Stimulated activated CD8-positive, alpha-beta memory T cell treated with anti-CD3 and anti-CD28 coated beads, Interleukin-12 subunit alpha, Interleukin-12 subunit beta, amount 100 ng/mL, for 1 hour (primary cell): Measurements from ENCODE around the gene LLGL2.
"Not testable (repeated sequence)": the region's sequence is repeated elsewhere in the genome, so short reads cannot be mapped to it uniquely, and the experiment has no call there.

Experiments used
- DNase-seq: peaks from one replicate; pipeline ENCODE4 v3.0.0-alpha.2; 2020; ENCODE audit warnings: low read depth

LLGL2 gene

GRCh38 chr17:75571197-75571884 is 45.8 kb downstream of the LLGL2 start:
- no peak for DNase-seq

GRCh38 chr17:75571885-75572215 is 46.4 kb downstream of the LLGL2 start:
- DNase-seq, result no peak

- no peak for DNase-seq
These were observed 47.4 kb downstream of the LLGL2 start for GRCh38 chr17:75572713-75573539.

GRCh38 chr17:75573540-75573957 is 48.1 kb downstream of the LLGL2 start:
- no peak for DNase-seq

- DNase-seq, result no peak
These were observed 48.5 kb downstream of the LLGL2 start for GRCh38 chr17:75573994-75574393.

GRCh38 chr17:75574404-75575036 is 49.0 kb downstream of the LLGL2 start:
- no peak for DNase-seq

GRCh38 chr17:75575197-75575596 is 49.7 kb downstream of the LLGL2 start:
- no peak for DNase-seq

GRCh38 chr17:75575728-75576127 is 50.2 kb downstream of the LLGL2 start:
- DNase-seq, result no peak

GRCh38 chr17:75576661-75577060 is 51.2 kb downstream of the LLGL2 start:
- DNase-seq, result no peak

- DNase-seq, result peak; percentile 32
These were observed 55.7 kb downstream of the LLGL2 start for GRCh38 chr17:75581121-75581725.

- not testable (repeated sequence) for DNase-seq
These were observed 57.7 kb downstream of the LLGL2 start for GRCh38 chr17:75583197-75583596.

GRCh38 chr17:75584849-75585175 is 59.3 kb downstream of the LLGL2 start:
- DNase-seq, result no peak

GRCh38 chr17:75587675-75588595 is 62.4 kb downstream of the LLGL2 start, which contains the start of gene MYO15B:
Gene MYO15B, plus strand, starts transcription at chr17:75587800. Its CDS starts 258 bp downstream, at chr17:75588058.
- DNase-seq, result peak; percentile 38

- DNase-seq, result no peak
These were observed 63.1 kb downstream of the LLGL2 start for GRCh38 chr17:75588596-75589011.

GRCh38 chr17:75589012-75589918 is 63.8 kb downstream of the LLGL2 start:
- peak; percentile 93 for DNase-seq

GRCh38 chr17:75589919-75590303 is 64.4 kb downstream of the LLGL2 start:
- DNase-seq, result no peak

- DNase-seq, result no peak
These were observed 64.8 kb downstream of the LLGL2 start for GRCh38 chr17:75590314-75590761.

- DNase-seq, result no peak
These were observed 65.6 kb downstream of the LLGL2 start for GRCh38 chr17:75590849-75591721.

- DNase-seq, result no peak
These were observed 66.3 kb downstream of the LLGL2 start for GRCh38 chr17:75591722-75592302.
